GM21526 (cell line): ENCODE measurements around the gene IFNLR1.

Experiments
- ATAC-seq: cut with Tn5 transposase; IDR thresholded peaks from one replicate; pipeline ENCODE4 v1.9.1; 2021; ENCODE audit warnings: moderate library complexity; ENCODE audit not compliant: unreplicated experiment, low FRiP score

Gene IFNLR1

GRCh38 chr1:24152631-24153494 is 34.2 kb downstream of the IFNLR1 start:
- ATAC-seq: no peak

GRCh38 chr1:24151175-24151533 is 35.9 kb downstream of the IFNLR1 start:
- no peak for ATAC-seq

DNA sequence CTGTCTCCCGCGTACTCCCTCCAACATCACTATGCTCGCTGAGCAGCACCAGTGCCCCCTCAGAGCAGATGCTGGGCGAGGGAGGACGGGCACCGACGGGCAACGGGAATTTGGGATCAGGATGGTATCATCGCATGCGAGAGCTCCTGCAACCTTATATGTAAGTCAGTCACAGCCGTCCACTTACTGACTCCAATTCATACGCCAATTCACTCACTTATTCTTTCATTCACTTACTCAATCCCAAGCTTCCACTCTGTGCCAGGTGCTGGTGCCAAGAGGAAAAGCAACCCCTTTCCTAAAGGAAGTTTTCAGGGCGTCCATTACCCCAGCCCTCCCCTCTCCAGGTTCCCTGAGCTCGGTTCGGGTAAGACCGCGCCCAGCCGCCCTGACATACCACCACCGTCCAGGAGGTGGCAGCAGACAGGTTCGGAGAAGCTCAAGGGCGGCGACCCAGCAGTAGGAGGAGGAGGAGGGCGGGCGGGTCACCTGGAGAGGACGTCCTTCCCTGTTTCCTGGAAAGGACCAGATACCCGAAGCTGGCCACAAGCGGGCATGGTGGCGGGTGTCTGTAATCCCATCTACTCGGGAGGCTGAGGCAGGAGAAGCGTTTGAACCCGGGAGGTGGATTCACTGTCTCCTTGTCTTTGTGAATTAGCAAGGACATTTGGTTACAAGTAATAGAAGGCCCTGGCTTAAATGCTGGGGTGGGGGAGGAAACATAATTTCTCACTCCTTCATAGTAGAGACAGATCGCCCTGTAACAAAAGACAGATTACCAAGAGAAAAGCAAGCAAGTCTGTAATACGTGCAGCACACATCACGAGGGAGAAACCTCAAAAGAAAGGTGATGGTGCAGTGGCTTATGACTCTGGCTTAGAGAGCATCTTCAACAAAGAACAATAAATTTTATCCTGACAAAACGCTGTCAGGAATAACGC is 36.6 kb downstream of the IFNLR1 start:
- no peak for ATAC-seq

GRCh38 chr1:24149866-24150233 is 37.2 kb downstream of the IFNLR1 start:
- no peak for ATAC-seq

DNA sequence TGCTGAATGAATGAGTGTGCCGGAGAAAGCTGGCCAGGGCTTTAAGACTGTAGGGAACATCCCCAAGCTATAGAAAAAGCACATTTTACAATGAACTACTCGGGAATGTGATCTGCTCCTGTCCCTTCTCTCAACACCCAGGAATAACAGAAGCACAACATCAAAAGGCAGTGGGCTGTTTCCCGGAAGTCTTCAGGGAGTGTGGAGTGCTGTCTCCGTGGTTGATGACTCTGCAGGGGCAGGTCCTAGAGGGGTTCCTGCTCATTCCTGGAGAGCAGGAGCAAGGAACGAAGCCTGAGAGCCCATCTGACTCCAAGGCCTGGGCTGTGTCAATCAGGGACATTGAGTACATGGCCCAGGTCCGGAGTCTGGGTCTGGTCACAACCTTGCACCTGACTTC is 39.3 kb downstream of the IFNLR1 start:
- no peak for ATAC-seq

- no peak for ATAC-seq
These were observed 39.9 kb downstream of the IFNLR1 start for GRCh38 chr1:24147194-24147593.

GRCh38 chr1:24142546-24143534 is 44.2 kb downstream of the IFNLR1 start, which contains the start of gene IL22RA1:
TSS of gene IL22RA1 (minus strand) at chr1:24143140. CDS start at chr1:24143082, 58 bp downstream.
- ATAC-seq: no peak

GRCh38 chr1:24141311-24141997 is 45.6 kb downstream of the IFNLR1 start:
- ATAC-seq: no peak

DNA sequence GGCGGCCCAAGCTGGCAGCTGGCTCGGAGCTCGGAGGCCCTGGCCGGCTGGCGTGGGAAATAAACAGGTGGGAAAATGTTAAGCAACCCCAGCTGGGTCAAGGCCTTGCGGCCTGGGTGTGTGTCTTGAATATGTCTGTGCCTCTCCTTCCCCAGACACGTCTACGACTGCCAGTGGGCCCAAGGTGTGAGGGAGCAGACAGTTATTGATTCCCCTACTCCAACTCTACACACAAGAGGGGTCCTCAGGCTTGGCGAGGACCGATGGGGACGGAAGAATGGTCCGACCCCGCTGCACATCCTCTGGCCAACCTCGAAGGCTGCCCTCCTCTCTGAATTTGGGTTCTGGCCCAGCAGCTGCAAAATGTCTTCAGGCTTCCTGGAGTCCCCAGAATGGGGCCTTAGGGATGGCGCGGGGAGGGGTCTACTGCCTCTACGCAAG is 46.3 kb downstream of the IFNLR1 start:
- no peak for ATAC-seq

DNA sequence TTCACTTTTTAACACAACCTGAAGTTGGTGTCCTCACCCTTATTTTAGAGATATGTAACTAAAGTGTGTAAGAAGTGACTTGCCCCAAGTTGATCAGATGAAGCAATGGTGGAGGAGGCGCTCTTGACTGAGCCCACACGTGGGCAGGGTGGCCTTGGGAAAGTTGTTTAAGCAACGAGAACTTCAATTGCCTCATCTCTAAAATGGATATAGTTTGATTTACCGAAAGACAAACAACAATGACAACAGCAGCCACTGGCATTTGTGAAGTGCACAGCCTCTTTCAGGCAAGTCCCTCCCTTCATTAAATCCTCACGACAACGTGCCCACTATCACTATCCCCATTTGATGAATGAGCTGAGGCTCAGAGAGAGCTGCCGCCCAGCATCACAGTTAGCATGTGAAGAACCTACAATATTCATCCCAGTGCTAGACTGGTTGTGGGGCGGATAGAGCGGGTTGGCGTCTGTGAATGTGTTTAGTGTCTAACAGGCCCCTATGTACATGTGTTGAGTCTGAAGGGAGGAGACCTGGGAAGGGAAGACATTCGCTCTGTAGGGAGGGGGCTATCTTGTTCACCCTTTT is 47.2 kb downstream of the IFNLR1 start:
- ATAC-seq: no peak

DNA sequence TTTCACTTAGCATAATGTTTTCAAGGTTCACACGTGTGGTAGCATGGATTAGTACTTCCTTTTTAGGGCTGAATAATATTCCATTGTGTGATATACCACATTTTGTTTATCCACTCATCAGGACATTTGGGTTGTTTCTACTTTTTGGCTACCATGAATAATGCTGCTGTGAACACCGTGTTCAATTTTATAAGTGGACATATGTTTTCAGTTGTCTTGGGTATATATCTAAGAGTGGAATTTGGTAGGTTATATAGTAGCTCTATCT is 47.9 kb downstream of the IFNLR1 start:
- ATAC-seq: no peak

DNA sequence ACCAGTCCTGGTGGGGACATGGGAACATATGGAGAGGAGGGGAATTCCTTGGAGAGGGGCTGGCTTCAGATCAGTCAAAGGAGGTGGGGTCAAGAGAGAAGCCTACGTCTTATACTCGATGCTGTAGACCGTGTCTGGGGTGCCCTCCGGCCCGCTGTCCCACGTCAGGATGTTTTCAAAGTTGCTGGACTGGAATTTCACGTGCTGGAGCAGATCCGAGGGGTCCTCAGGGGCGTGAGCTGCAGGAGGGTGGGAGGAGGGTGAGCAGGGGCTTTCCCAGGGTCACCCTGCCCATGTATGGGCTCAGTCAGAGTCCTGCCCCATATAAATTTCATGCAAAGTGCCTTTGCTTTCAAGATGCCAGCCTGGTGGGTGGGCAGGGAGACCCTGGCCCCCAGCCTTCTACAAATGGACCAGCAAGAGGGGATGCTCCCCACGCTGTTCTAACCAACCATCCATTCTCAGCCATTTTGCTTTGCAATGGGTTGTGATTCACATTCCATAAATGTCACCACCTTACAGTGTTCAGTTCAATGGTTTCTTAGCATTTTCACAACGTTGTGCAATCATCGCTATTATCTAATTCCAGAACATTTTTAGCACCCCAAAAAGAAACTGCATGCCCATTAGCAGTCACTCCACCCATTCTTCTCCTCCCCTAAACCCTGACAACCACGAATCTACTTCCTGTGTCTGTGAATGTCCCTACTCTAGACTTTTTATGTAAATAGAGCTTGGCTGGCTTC is 48.4 kb downstream of the IFNLR1 start:
- no peak for ATAC-seq

DNA sequence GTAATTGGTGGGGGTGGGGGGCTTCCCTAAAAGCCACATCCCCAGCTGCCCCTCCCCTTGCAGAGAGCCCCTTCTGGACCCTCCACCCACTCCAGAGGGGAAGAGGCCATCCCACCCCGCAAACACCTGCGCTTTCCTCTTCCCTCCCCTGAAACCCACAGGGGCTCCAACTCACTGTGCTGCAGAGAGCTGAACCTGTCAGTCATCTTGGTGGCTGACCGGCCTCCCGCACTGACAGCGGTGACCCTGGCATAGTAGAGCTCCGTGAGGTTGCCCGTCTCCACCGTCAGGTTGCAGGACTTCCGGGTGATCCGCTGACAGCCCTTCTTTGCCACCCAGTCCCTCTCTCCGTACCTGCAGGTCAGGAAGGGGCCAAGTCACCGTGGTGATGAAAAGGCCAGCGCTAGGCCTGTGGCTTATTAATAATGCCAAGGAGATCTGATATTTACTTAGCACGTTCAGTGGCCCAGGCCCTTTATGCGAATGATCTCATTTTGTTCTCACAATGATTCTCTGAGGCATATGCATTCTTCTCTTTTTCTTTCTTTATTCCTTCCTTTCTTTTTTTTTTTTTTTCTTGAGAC is 50.0 kb downstream of the IFNLR1 start:
- no peak for ATAC-seq

DNA sequence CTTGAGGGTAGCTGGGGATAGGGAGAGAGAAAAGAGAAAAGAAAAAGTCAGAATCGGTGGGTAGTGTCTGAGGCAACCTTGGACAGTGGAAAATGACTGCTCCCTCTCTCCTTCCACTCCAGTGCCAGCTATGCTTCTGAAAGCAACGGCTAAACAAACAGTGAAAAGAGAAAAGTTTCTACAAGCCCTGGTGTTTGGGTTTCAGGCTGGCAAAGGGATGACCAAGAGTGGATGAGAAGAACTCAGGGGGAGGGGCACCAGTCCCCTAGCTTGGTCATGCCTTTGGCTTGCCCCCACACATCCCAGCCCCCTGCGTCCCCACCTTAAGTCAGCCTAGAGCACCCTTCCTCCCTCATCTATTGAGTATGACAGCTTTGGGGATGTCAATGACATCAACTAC is 52.7 kb downstream of the IFNLR1 start:
- no peak for ATAC-seq

GRCh38 chr1:24133819-24134218 is 53.3 kb downstream of the IFNLR1 start:
- no peak for ATAC-seq

DNA sequence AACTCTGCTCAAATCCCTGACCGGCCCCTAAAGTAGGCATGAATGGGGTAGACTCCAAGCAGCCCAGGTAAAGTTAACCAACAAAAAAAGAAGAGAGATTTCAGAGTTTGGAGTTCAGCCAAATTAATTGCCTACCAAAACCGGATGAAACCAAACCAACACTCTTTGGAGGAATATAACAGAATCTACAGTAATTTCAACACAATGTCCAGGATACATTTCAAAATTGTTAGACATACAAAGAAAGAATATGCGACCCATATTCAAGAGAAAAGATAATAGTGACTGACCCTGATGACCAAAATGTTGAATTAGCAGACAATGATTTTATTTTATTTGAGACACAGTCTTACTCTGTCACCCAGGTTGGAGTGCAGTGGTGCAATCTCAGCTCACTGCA is 56.7 kb downstream of the IFNLR1 start:
- ATAC-seq: no peak

- ATAC-seq: no peak
These were observed 59.2 kb downstream of the IFNLR1 start for GRCh38 chr1:24127801-24128363.

GRCh38 chr1:24127134-24127800 is 59.8 kb downstream of the IFNLR1 start:
- no peak for ATAC-seq
